ENCODE measurements around the gene TLL1.

Gene TLL1

DNA sequence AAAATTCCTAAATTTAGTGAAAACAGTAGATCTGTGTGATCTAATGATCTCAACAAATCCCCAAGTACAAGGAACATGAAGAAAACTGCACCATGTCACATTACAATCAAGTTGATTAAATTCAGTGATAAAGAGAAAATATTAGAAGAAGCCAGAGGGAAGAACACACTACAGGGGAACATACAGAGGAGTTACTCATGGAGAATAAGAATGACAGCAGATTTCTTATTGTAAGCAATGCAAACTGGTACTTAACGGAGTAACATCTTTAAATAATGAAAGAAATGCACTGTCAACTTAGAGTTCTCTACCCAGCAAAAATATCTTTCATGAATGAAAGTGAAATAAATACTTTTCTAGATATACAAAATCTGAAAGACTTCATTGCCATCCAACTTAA, 21.1 kb downstream of the TLL1 start:
- no peaks in the 10 kb centered on the region for H3K9me2 ChIP-seq (ENCODE audit: low read depth, low read length)
- H3K27ac ChIP-seq (ENCODE audit: low read depth, low read length, poor library complexity, severe bottlenecking) = no peak overlapping the region
- no peaks in the 10 kb centered on the region for H4K20me1 ChIP-seq (ENCODE audit: insufficient read depth, low read length)
- no peak overlapping the region for H3K4me2 ChIP-seq (ENCODE audit: low read length)
- H3K4me3 ChIP-seq (ENCODE audit: low read depth, low read length, poor library complexity, severe bottlenecking) = no peak overlapping the region
- H3K9ac ChIP-seq (ENCODE audit: low read length) = no peak overlapping the region
- H3K9me3 ChIP-seq (ENCODE audit: low read length) = no peaks in the 10 kb centered on the region
- TF ChIP-seq CTCF (IDR thresholded peaks at IDR 0.05; ENCODE audit: low read length) = no peak
- TF ChIP-seq EZH2 (IDR thresholded peaks at IDR 0.05; ENCODE audit: borderline replicate concordance, low read length) = no peak
- no peak overlapping the region for H2AFZ ChIP-seq (ENCODE audit: low read length)
- H3K27me3 ChIP-seq (ENCODE audit: insufficient read depth, low read length) = no peaks in the 10 kb centered on the region
- H3K36me3 ChIP-seq (ENCODE audit: insufficient read depth, low read length) = no peaks in the 10 kb centered on the region
- no peaks in the 10 kb centered on the region for H3K4me1 ChIP-seq (ENCODE audit: insufficient read depth, low read length, severe bottlenecking)
- no peaks in the 10 kb centered on the region for H3K79me2 ChIP-seq (ENCODE audit: insufficient read depth, low read length)
- no peaks in the 10 kb centered on the region for H3F3A ChIP-seq (ENCODE audit: insufficient read depth, low read length)

- no peak for TF ChIP-seq EZH2 (IDR thresholded peaks at IDR 0.05; ENCODE audit: borderline replicate concordance, low read length)
- no peak for TF ChIP-seq CTCF (IDR thresholded peaks at IDR 0.05; ENCODE audit: low read length)
- Histone ChIP-seq H3K27me3 (ENCODE audit: insufficient read depth, low read length) (no peaks in the 10 kb centered on the region), H3K4me2 (ENCODE audit: low read length) (no peak overlapping the region), H3K4me1 (ENCODE audit: insufficient read depth, low read length, severe bottlenecking) (no peaks in the 10 kb centered on the region), H3K4me3 (ENCODE audit: low read depth, low read length, poor library complexity, severe bottlenecking) (no peak overlapping the region), H3K79me2 (ENCODE audit: insufficient read depth, low read length) (no peaks in the 10 kb centered on the region), H2AFZ (ENCODE audit: low read length) (no peak overlapping the region), H3K27ac (ENCODE audit: low read depth, low read length, poor library complexity, severe bottlenecking) (no peak overlapping the region), H3K36me3 (ENCODE audit: insufficient read depth, low read length) (no peaks in the 10 kb centered on the region), H3K9me3 (ENCODE audit: low read length) (no peaks in the 10 kb centered on the region), H3F3A (ENCODE audit: insufficient read depth, low read length) (no peaks in the 10 kb centered on the region), H4K20me1 (ENCODE audit: insufficient read depth, low read length) (no peaks in the 10 kb centered on the region), H3K9ac (ENCODE audit: low read length) (no peak overlapping the region), H3K9me2 (ENCODE audit: low read depth, low read length) (no peaks in the 10 kb centered on the region)
These were observed 32.5 kb downstream of the TLL1 start for GRCh38 chr4:165905405-165906027.

DNA sequence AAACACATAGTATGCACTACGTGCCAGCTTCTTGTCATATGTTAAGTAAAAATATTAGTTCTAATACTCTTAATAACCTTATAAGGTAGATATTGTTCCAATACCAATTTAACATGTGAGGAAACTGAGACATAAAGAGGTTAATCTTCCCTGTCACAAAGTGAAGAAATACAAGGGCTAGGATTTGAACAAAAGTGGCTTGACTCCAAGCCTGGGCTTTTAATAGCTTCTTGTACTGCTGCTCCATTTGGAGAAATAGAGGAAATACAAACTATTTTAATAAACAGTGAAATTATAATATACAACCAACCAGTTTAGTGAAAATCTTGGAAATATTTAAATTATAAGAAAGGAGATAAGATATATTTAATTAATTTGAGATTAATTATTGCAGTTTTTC, 33.2 kb downstream of the TLL1 start:
- no peaks in the 10 kb centered on the region for H3K9me2 ChIP-seq (ENCODE audit: low read depth, low read length)
- H3K36me3 ChIP-seq (ENCODE audit: insufficient read depth, low read length) = no peaks in the 10 kb centered on the region
- H3K9me3 ChIP-seq (ENCODE audit: low read length) = no peaks in the 10 kb centered on the region
- no peaks in the 10 kb centered on the region for H3K4me1 ChIP-seq (ENCODE audit: insufficient read depth, low read length, severe bottlenecking)
- no peak overlapping the region for H3K4me2 ChIP-seq (ENCODE audit: low read length)
- no peak overlapping the region for H3K9ac ChIP-seq (ENCODE audit: low read length)
- H3F3A ChIP-seq (ENCODE audit: insufficient read depth, low read length) = no peaks in the 10 kb centered on the region
- TF ChIP-seq CTCF (IDR thresholded peaks at IDR 0.05; ENCODE audit: low read length) (no peak), EZH2 (IDR thresholded peaks at IDR 0.05; ENCODE audit: borderline replicate concordance, low read length) (no peak)
- H3K27ac ChIP-seq (ENCODE audit: low read depth, low read length, poor library complexity, severe bottlenecking) = no peak overlapping the region
- no peak overlapping the region for H3K4me3 ChIP-seq (ENCODE audit: low read depth, low read length, poor library complexity, severe bottlenecking)
- H2AFZ ChIP-seq (ENCODE audit: low read length) = no peak overlapping the region
- H4K20me1 ChIP-seq (ENCODE audit: insufficient read depth, low read length) = no peaks in the 10 kb centered on the region
- no peaks in the 10 kb centered on the region for H3K27me3 ChIP-seq (ENCODE audit: insufficient read depth, low read length)
- H3K79me2 ChIP-seq (ENCODE audit: insufficient read depth, low read length) = no peaks in the 10 kb centered on the region
